ENCODE measurements around the gene PTBP3. TPM values are rescaled to one million over a fixed set of nuclear protein-coding genes. Genes with fewer than 3 reads are reported as not detected.

The PTBP3 gene
- total and polyA plus RNA-seq, 2 of the 13 experiments (the other 11 are each of a cell fraction or from before 2014, with no cell fraction given): 52.8 to 61.1 TPM

- TF ChIP-seq TFE3 (CRISPR knock-in tag; IDR thresholded peaks at IDR 0.05): 0 out of 2 replicates have a peak, but pooled peaks have one; percentile 50
- 0 out of 2 replicates have a peak, but pooled peaks have one; percentile 36 for TF ChIP-seq ZNF292 (CRISPR knock-in tag; IDR thresholded peaks at IDR 0.05; ENCODE audit: borderline replicate concordance, low read depth)
- peak; percentile 65; the same call in 1 of the 2 replicates for TF ChIP-seq ARID3A (IDR thresholded peaks at IDR 0.05; ENCODE audit: low read depth, low read length)
- TF ChIP-seq ZNF646 (CRISPR knock-in tag; IDR thresholded peaks at IDR 0.05): peak; percentile 87
- TF ChIP-seq ZNF614 (CRISPR knock-in tag; IDR thresholded peaks at IDR 0.05; ENCODE audit: borderline replicate concordance): 0 out of 2 replicates have a peak, but pooled peaks have one; percentile 23
- 0 out of 2 replicates have a peak, but pooled peaks have one; percentile 53 for TF ChIP-seq RERE (CRISPR knock-in tag; IDR thresholded peaks at IDR 0.05; ENCODE audit: low read depth)
- TF ChIP-seq DRAP1 (CRISPR knock-in tag; IDR thresholded peaks at IDR 0.05): peak; percentile 59; the same call in 1 of the 2 replicates
- peak; percentile 88 for TF ChIP-seq ZNF644 (CRISPR knock-in tag; IDR thresholded peaks at IDR 0.05; ENCODE audit: low read depth)
- TF ChIP-seq NR2F2 (IDR thresholded peaks at IDR 0.05; ENCODE audit: borderline replicate concordance, low read depth): 0 out of 2 replicates have a peak, but pooled peaks have one; percentile 43
- peak in 1 of 2 experiments; percentile 69; a peak in 2 of 4 replicates for TF ChIP-seq EP300 (IDR thresholded peaks at IDR 0.05; ENCODE audit: low read depth in 2 of 2, low read length in 2 of 2)
- peak; percentile 82 for TF ChIP-seq EP300 (CRISPR knock-in tag; IDR thresholded peaks at IDR 0.05; ENCODE audit: borderline replicate concordance)
- peak; percentile 84 for TF ChIP-seq GATAD2A (CRISPR knock-in tag; IDR thresholded peaks at IDR 0.05)
- peak; percentile 89 for TF ChIP-seq MED1 (CRISPR knock-in tag; IDR thresholded peaks at IDR 0.05)
These were observed 40.8 kb upstream of the PTBP3 start (continued) for GRCh38 chr9:112374232-112374631.
